ENCODE data around the gene PLEKHS1.

DNA sequence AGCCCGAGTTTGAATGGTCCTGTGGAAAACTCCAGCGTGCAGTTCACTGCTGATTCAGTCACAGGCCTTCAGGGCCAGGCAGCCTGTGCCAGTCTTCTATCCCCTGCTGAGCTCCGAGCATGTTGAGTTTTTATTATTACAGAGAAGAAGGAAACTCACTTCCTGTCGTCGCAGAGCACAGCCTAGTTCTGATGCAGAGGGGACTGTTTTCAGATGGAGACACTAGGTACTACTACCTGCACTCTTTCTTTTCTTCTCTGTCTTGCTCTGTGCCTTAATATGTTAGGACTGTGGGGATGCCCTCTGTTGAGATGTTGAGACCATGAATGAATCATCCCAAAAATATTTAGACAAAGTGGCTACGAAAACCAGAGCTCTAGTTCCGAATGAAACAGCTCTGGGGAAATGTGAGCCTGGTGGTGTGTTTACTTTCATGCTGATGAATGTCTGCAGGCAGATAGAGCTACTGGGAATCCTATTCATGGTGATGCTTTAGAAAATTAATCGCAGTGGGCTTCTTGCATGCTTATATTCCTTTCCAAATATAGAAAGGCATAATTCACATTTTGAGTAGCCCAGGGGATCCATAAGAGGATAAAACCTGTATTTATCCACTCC lies 42.2 kb upstream of the PLEKHS1 start:
- TF ChIP-seq, protein P1, sequence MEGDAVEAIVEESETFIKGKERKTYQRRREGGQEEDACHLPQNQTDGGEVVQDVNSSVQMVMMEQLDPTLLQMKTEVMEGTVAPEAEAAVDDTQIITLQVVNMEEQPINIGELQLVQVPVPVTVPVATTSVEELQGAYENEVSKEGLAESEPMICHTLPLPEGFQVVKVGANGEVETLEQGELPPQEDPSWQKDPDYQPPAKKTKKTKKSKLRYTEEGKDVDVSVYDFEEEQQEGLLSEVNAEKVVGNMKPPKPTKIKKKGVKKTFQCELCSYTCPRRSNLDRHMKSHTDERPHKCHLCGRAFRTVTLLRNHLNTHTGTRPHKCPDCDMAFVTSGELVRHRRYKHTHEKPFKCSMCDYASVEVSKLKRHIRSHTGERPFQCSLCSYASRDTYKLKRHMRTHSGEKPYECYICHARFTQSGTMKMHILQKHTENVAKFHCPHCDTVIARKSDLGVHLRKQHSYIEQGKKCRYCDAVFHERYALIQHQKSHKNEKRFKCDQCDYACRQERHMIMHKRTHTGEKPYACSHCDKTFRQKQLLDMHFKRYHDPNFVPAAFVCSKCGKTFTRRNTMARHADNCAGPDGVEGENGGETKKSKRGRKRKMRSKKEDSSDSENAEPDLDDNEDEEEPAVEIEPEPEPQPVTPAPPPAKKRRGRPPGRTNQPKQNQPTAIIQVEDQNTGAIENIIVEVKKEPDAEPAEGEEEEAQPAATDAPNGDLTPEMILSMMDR (IDR thresholded peaks at IDR 0.05) = no peak
- TF ChIP-seq POLR2A (IDR thresholded peaks at IDR 0.05) (no peak), POLR2AphosphoS5 (IDR thresholded peaks at IDR 0.05) (no peak)

Measured in prostate gland (tissue), 2 donors.